ENCODE results near the gene PARD3.

- TF ChIP-seq EZH2 (IDR thresholded peaks at IDR 0.05; ENCODE audit: insufficient read depth, poor library complexity, severe bottlenecking) = no peak
- TF ChIP-seq EZH2phosphoT487 (IDR thresholded peaks at IDR 0.05; ENCODE audit: insufficient read depth, low read depth) = no peak
Measured at GRCh38 chr10:34121781-34122622, 693.1 kb downstream of the PARD3 start.
